Measurements from ENCODE around the gene PDLIM7. TPM values are rescaled to one million over a fixed set of nuclear protein-coding genes. Genes with fewer than 3 reads are reported as not detected.

PDLIM7 gene
- total RNA-seq, 4 donors from 2014 or later: 23.2 to 52.4 (median 34.8) TPM

- no peak for DNase-seq
- intact Hi-C loops (cut with DNase I): loop anchor here (10.0 kb wide), 1 partner anchor 66 kb away; the partner anchor contains the start of gene TMED9
- no peak for TF ChIP-seq POLR2A (IDR thresholded peaks at IDR 0.05)
- no peak for TF ChIP-seq CTCF (IDR thresholded peaks at IDR 0.05)
- H3K27ac ChIP-seq: no peak overlapping the region
- no peaks in the 10 kb centered on the region for H3K9me3 ChIP-seq
- H3K4me1 ChIP-seq: peaks cover 6 to 18% of the 10 kb centered on the region in 2 donors
- H3K27me3 ChIP-seq: no peaks in the 10 kb centered on the region
- no peak overlapping the region for H3K4me3 ChIP-seq (replicated peaks in 1 of 3)
- peaks cover 29 to 58% of the 10 kb centered on the region in 2 donors for H3K36me3 ChIP-seq
- 88 to 93% methylated on average over 10 of the region's 10 CpGs for WGBS, 2 donors
Observed at GRCh38 chr5:177528631-177529030, 31.2 kb upstream of the PDLIM7 start.

GRCh38 chr5:177527595-177527994, 30.2 kb upstream of the PDLIM7 start:
- Histone ChIP-seq H3K36me3 (peaks cover 33 to 55% of the 10 kb centered on the region in 2 donors), H3K4me3 (replicated peaks in 1 of 3) (no peak overlapping the region), H3K4me1 (peaks cover 6 to 18% of the 10 kb centered on the region in 2 donors), H3K9me3 (no peaks in the 10 kb centered on the region), H3K27ac (no peak overlapping the region), H3K27me3 (no peaks in the 10 kb centered on the region)
- no peak for DNase-seq
- WGBS, 2 donors: 96 to 97% methylated on average over 8 of the region's 8 CpGs
- intact Hi-C loops (cut with DNase I): loop anchor here (10.0 kb wide), 1 partner anchor 67 kb away; the partner anchor contains the start of gene TMED9
- TF ChIP-seq CTCF (IDR thresholded peaks at IDR 0.05) (no peak), POLR2A (IDR thresholded peaks at IDR 0.05) (no peak)

- no peak overlapping the region for H3K4me3 ChIP-seq (replicated peaks in 1 of 3)
- intact Hi-C loops (cut with DNase I): loop anchor here (10.0 kb wide), 1 partner anchor 68 kb away; the partner anchor contains the start of gene TMED9
- no peak for DNase-seq
- TF ChIP-seq CTCF (IDR thresholded peaks at IDR 0.05) (no peak), POLR2A (IDR thresholded peaks at IDR 0.05) (no peak)
- H3K4me1 ChIP-seq: peaks cover 6 to 18% of the 10 kb centered on the region in 2 donors
- H3K36me3 ChIP-seq: peaks cover 35 to 53% of the 10 kb centered on the region in 2 donors
- no peaks in the 10 kb centered on the region for H3K9me3 ChIP-seq
- WGBS, 2 donors: 87 to 91% methylated on average over 6 of the region's 6 CpGs
- H3K27ac ChIP-seq: no peak overlapping the region
- H3K27me3 ChIP-seq: no peaks in the 10 kb centered on the region
Observed at GRCh38 chr5:177526791-177527190, 29.4 kb upstream of the PDLIM7 start.

GRCh38 chr5:177526191-177526590, 28.8 kb upstream of the PDLIM7 start:
- peaks cover 41 to 53% of the 10 kb centered on the region in 2 donors for H3K36me3 ChIP-seq
- no peak for DNase-seq
- 88 to 94% methylated on average over 4 of the region's 4 CpGs for WGBS, 2 donors
- TF ChIP-seq CTCF (IDR thresholded peaks at IDR 0.05) (no peak), POLR2A (IDR thresholded peaks at IDR 0.05) (no peak)
- H3K27ac ChIP-seq: no peak overlapping the region
- H3K4me1 ChIP-seq: peaks cover 4 to 13% of the 10 kb centered on the region in 2 donors
- H3K9me3 ChIP-seq: no peaks in the 10 kb centered on the region
- no peak overlapping the region for H3K4me3 ChIP-seq (replicated peaks in 1 of 3)
- intact Hi-C loops (cut with DNase I): loop anchor here (10.0 kb wide), 1 partner anchor 69 kb away; the partner anchor contains the start of gene TMED9
- H3K27me3 ChIP-seq: no peaks in the 10 kb centered on the region

GRCh38 chr5:177524941-177525655, 27.7 kb upstream of the PDLIM7 start:
- H3K27me3 ChIP-seq: no peaks in the 10 kb centered on the region
- intact Hi-C loops (cut with DNase I): loop anchor here (10.0 kb wide), 1 partner anchor 70 kb away; the partner anchor contains the start of gene TMED9
- H3K9me3 ChIP-seq: no peaks in the 10 kb centered on the region
- no peak overlapping the region for H3K4me3 ChIP-seq (replicated peaks in 1 of 3)
- TF ChIP-seq CTCF (IDR thresholded peaks at IDR 0.05) (no peak), POLR2A (IDR thresholded peaks at IDR 0.05) (no peak)
- DNase-seq: no peak
- WGBS, 2 donors: 93 to 94% methylated on average over 6 to 10 of the region's 10 CpGs
- peaks cover 48 to 61% of the 10 kb centered on the region in 2 donors for H3K36me3 ChIP-seq
- H3K27ac ChIP-seq: no peak overlapping the region
- H3K4me1 ChIP-seq: peaks cover 0 to 4% of the 10 kb centered on the region in 2 donors
